Endothelial cell of umbilical vein (primary cell): ENCODE data around the gene GSTO2. TPM values are rescaled to one million over a fixed set of nuclear protein-coding genes. Genes with fewer than 3 reads are reported as not detected.

Source experiments
- BruUV-seq: library from RNA; stranded (reverse); fragments of 400-500 nt; replicated peaks from 2 replicates; lab custom pipeline; 2021; lab: Mats Ljungman, UMichigan
- CTCF ChIA-PET: fragments of 300-600, 350-600 bp; sonication (Branson Sonifier 250); formaldehyde crosslinking; loops from one replicate; lab custom pipeline; 2021; ENCODE audit warnings: antibody characterized with exemption, inconsistent platforms; lab: Charles Lee
- POLR2A ChIA-PET: fragments of 300-600, 350-600 bp; sonication (Branson Sonifier 250); formaldehyde crosslinking; loops from one replicate; lab custom pipeline; 2021; ENCODE audit warnings: antibody characterized with exemption, inconsistent platforms; lab: Charles Lee
- DNase-seq: peaks from one replicate; pipeline ENCODE4 v3.0.0-alpha.2; 2011; ENCODE audit warnings: low read depth, low spot score
- FAIRE-seq: peaks from 2 replicates; lab custom pipeline; 2011; peaks lifted over from hg19 to GRCh38; lab: Jason Lieb, UNC
- H2AFZ ChIP-seq: 2 replicates; pipeline ENCODE4 v1.6.0; 2012; ENCODE audit warnings: low read depth, low read length, control low read depth, inconsistent platforms
- H3K27ac ChIP-seq: 2 replicates; pipeline ENCODE4 v1.5.1; 2011; ENCODE audit warnings: low read depth, mild to moderate bottlenecking, control low read depth, low read length, moderate library complexity; ENCODE audit not compliant: insufficient read depth
- H3K27me3 ChIP-seq, 2 experiments: 2 replicates each; pipeline versions ENCODE4 v1.6.0 to v1.6.1; 2011; ENCODE audit warnings: low read length in 2 of 2, mixed read lengths in 1 of 2; ENCODE audit not compliant: control insufficient read depth in 2 of 2, insufficient read depth in 2 of 2
- H3K36me3 ChIP-seq, 2 experiments: 2 replicates in 1 of 2; 3 replicates in 1 of 2; pipeline ENCODE4 v1.5.1; 2011; ENCODE audit warnings: low read length in 2 of 2, mild to moderate bottlenecking in 1 of 2, moderate library complexity in 1 of 2; ENCODE audit not compliant: control insufficient read depth in 2 of 2, insufficient read depth in 2 of 2; ENCODE audit errors: extremely low read depth in 1 of 2
- H3K4me1 ChIP-seq: 3 replicates; pipeline ENCODE4 v1.5.1; 2011; ENCODE audit warnings: mild to moderate bottlenecking, low read length; ENCODE audit not compliant: control insufficient read depth, insufficient read depth; ENCODE audit errors: extremely low read depth
- H3K4me2 ChIP-seq: 2 replicates; pipeline ENCODE4 v1.6.1; 2011; ENCODE audit warnings: low read length, control low read depth, mixed read lengths; ENCODE audit not compliant: insufficient read depth
- H3K4me3 ChIP-seq, 3 experiments: fragments of 200-600 bp in 1 of 3; sonication (generic), shearing (Covaris generic) in 1 of 3; replicated peaks in 1 of 3; 2 replicates each; pipeline ENCODE4 v1.5.1; 2011 to 2016; ENCODE audit warnings: control low read depth in 3 of 3, low read length in 3 of 3, mild to moderate bottlenecking in 2 of 3, inconsistent platforms in 1 of 3, low read depth in 1 of 3, moderate library complexity in 1 of 3; ENCODE audit not compliant: insufficient read depth in 1 of 3
- H3K79me2 ChIP-seq: 2 replicates; pipeline ENCODE4 v1.6.0; 2012; ENCODE audit warnings: low read length, inconsistent platforms; ENCODE audit not compliant: control insufficient read depth, insufficient read depth
- H3K9ac ChIP-seq: replicated peaks from 2 replicates; pipeline ENCODE3; 2011; ENCODE audit warnings: low read length, control low read depth; ENCODE audit not compliant: insufficient read depth; ENCODE audit errors: extremely low read depth
- H3K9me1 ChIP-seq: replicated peaks from 3 replicates; pipeline ENCODE4 v1.6.0; 2011; ENCODE audit warnings: mild to moderate bottlenecking, low read length; ENCODE audit not compliant: control insufficient read depth, insufficient read depth; ENCODE audit errors: extremely low read depth
- H3K9me3 ChIP-seq: replicated peaks from 2 replicates; pipeline ENCODE4 v1.5.1; 2012; ENCODE audit warnings: low read length, inconsistent platforms; ENCODE audit not compliant: control insufficient read depth, insufficient read depth
- H4K20me1 ChIP-seq: replicated peaks from 2 replicates; pipeline ENCODE3; 2011; ENCODE audit warnings: mild to moderate bottlenecking, low read length; ENCODE audit not compliant: control insufficient read depth, insufficient read depth; ENCODE audit errors: extremely low read depth
- FOS ChIP-seq: IDR thresholded peaks from 2 replicates; pipeline ENCODE4 v1.6.1; 2011; ENCODE audit warnings: mild to moderate bottlenecking, low read length, moderate library complexity, borderline replicate concordance; ENCODE audit not compliant: insufficient read depth
- JUN ChIP-seq: IDR thresholded peaks from 2 replicates; pipeline ENCODE4 v1.6.1; 2011; ENCODE audit warnings: borderline replicate concordance, low read depth; ENCODE audit not compliant: insufficient read length, insufficient read depth
- MYC ChIP-seq: IDR thresholded peaks from one replicate; pipeline ENCODE4 v1.6.1; 2011; ENCODE audit warnings: mild to moderate bottlenecking, low read depth, low read length
- POLR2A ChIP-seq: IDR thresholded peaks from 2 replicates; pipeline ENCODE4 v1.6.1; 2012; ENCODE audit warnings: low read depth, mild to moderate bottlenecking, control low read depth, low read length
- POLR2AphosphoS5 ChIP-seq: IDR thresholded peaks from 2 replicates; pipeline ENCODE4 v1.6.1; 2012; ENCODE audit warnings: low read depth, mild to moderate bottlenecking, control low read depth, low read length, moderate library complexity; ENCODE audit not compliant: insufficient read depth
- dilution Hi-C: fragments of 300-500 bp; cut with MboI; formaldehyde crosslinking; loops from one replicate; pipeline ENCODE4 v1.15.0; 2019; ENCODE audit warnings: low sequenced_read_pairs; ENCODE audit not compliant: extremely low pct_ligation_motif_present
- intact Hi-C: fragments of 100-400 bp; cut with micrococcal nuclease; formaldehyde crosslinking; loops from one replicate; pipeline ENCODE4 v1.10.0; 2022
- polyA plus RNA-seq, 4 experiments: library from polyadenylated mRNA; depleted of rRNA in 3 of 4; stranded (reverse) in 3 of 4; unstranded in 1 of 4; fragments of >200 nt; gene quantifications; 2 replicates each; pipeline versions ENCODE4 v1.2.1 to v1.2.3, GENCODE V29; 2011 to 2012; ENCODE audit warnings: missing spikeins in 1 of 4
- total RNA-seq: library from RNA; stranded (reverse); gene quantifications from 2 replicates; pipeline ENCODE4 v1.2.3, GENCODE V29; 2021
- TF ChIP-seq, protein P1 (sequence below), 2 donors: IDR thresholded peaks; 1 replicate in 1 of 2; 2 replicates in 1 of 2; pipeline ENCODE4 v1.5.1; 2011; ENCODE audit warnings: low read length in 2 of 2, mild to moderate bottlenecking in 2 of 2, moderate library complexity in 2 of 2, control low read depth in 1 of 2, inconsistent platforms in 1 of 2, low read depth in 1 of 2; ENCODE audit not compliant: insufficient read depth in 1 of 2; ENCODE audit errors: extremely low read depth in 1 of 2

The GSTO2 gene
- total and polyA plus RNA-seq, 2 donors (not counting 3 experiments of a cell fraction or from before 2014, with no cell fraction given), result 0.84 to 1.4 TPM

DNA sequence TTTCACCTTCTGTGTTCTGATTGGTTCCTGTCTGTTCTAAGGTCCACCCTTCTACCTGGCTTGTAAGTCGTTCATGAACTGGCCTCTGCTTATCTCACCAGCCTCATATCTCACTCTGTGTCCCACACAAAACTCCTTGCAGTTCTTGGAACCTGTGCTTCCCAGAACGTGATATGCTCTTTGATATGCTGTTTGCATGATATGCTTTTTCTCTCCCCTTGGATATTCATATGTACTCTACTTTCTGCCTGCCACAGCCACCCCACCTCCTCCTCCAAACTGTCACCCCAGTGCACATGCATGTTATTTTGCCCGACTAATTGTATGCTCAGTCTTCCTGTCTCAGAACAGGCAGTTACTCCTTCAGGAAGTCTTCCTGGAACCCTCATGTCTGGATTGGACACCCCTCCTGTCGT lies 71.1 kb downstream of the GSTO2 start:
- Histone ChIP-seq H3K4me3 (peak overlapping the region in 1 of 3 experiments; percentile 99), H4K20me1 (no peaks in the 10 kb centered on the region), H2AFZ (peak overlapping the region; percentile 19), H3K79me2 (peaks cover 31% of the 10 kb centered on the region), H3K27me3 (no peaks in the 10 kb centered on the region), H3K9me3 (no peaks in the 10 kb centered on the region), H3K9me1 (no peaks in the 10 kb centered on the region), H3K36me3 (peaks cover 1 to 2% of the 10 kb centered on the region in 2 experiments), H3K4me1 (peaks cover 49% of the 10 kb centered on the region), H3K9ac (peak overlapping the region; percentile 99), H3K4me2 (peak overlapping the region; percentile 85), H3K27ac (peak overlapping the region; percentile 100)
- ChIA-PET POLR2A (no interaction called here), CTCF (interaction anchor here (0.8 to 3.0 kb wide), 9 partner anchors 10 to 66 kb away, joined by 3 to 36 read pairs (median 9); partner anchors contain the start of gene CFAP58)
- TF ChIP-seq POLR2A, result no peak
- peak; percentile 49 for FAIRE-seq
- BruUV-seq, result no TSS peak
- intact Hi-C loops (no loop called here), dilution Hi-C loops (no loop called here)
- no peak for DNase-seq

DNA sequence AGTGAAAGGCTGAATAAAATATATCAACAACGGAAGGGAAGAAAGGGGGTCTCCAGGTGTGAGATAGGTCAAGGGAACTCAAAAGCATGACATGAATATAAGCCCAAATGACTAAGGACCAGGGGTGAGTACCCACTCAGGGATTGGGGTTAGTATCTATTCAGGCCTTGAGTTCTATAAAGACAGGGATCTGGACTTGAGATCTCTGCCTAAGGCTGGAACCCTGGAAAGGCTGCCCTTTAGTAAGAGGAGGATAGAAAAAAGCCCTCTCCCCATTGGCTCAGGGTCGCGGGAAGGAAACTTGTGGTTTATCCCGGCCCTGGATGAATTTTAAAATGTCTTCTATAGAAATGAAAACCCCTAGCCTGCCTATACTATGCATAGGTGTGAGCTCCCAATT lies 71.7 kb downstream of the GSTO2 start:
- TF ChIP-seq FOS (no peak), MYC (no peak), POLR2AphosphoS5 (no peak), JUN (no peak), POLR2A (no peak)
- TF ChIP-seq, protein P1, sequence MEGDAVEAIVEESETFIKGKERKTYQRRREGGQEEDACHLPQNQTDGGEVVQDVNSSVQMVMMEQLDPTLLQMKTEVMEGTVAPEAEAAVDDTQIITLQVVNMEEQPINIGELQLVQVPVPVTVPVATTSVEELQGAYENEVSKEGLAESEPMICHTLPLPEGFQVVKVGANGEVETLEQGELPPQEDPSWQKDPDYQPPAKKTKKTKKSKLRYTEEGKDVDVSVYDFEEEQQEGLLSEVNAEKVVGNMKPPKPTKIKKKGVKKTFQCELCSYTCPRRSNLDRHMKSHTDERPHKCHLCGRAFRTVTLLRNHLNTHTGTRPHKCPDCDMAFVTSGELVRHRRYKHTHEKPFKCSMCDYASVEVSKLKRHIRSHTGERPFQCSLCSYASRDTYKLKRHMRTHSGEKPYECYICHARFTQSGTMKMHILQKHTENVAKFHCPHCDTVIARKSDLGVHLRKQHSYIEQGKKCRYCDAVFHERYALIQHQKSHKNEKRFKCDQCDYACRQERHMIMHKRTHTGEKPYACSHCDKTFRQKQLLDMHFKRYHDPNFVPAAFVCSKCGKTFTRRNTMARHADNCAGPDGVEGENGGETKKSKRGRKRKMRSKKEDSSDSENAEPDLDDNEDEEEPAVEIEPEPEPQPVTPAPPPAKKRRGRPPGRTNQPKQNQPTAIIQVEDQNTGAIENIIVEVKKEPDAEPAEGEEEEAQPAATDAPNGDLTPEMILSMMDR (IDR thresholded peaks at IDR 0.05; ENCODE audit: extremely low read depth in 1 of 2, insufficient read depth in 1 of 2, low read depth in 1 of 2, low read length in 2 of 2), result no peak
- CTCF ChIA-PET, result interaction anchor here (0.9 to 2.9 kb wide), 6 partner anchors 13 to 66 kb away, joined by 3 to 11 read pairs (median 4); partner anchors contain the start of gene CFAP58
- dilution Hi-C loops, result no loop called here
- Histone ChIP-seq H3K9me1 (no peaks in the 10 kb centered on the region), H3K27ac (peak overlapping the region; percentile 100), H2AFZ (peak overlapping the region; percentile 19), H3K4me3 (no peak overlapping the region), H3K4me1 (peaks cover 44% of the 10 kb centered on the region), H3K27me3 (no peaks in the 10 kb centered on the region), H3K36me3 (no peaks in the 10 kb centered on the region), H3K4me2 (peak overlapping the region; percentile 85), H4K20me1 (no peaks in the 10 kb centered on the region), H3K79me2 (peaks cover 26% of the 10 kb centered on the region), H3K9ac (peak overlapping the region; percentile 99), H3K9me3 (no peaks in the 10 kb centered on the region)
- POLR2A ChIA-PET, result no interaction called here
- no peak for FAIRE-seq
- intact Hi-C loops, result no loop called here
- no TSS peak for BruUV-seq
- no peak for DNase-seq
